Measurements from ENCODE around the gene GRID1. TPM values are rescaled to one million over a fixed set of nuclear protein-coding genes. Genes with fewer than 3 reads are reported as not detected.

GRID1 gene
- total RNA-seq, 1 experiment from 2014 or later: 0.37 TPM

- DNase-seq (ENCODE audit: low spot score) (no peak), ATAC-seq (no peak)
- POLR2A ChIA-PET: no interaction called here
- no peaks in the 10 kb centered on the region for H3K36me3 Mint-ChIP-seq
- peaks cover 4% of the 10 kb centered on the region; the same call in 1 of the 2 replicates for H3K9me3 Mint-ChIP-seq
- H3K4me1 Mint-ChIP-seq: no peaks in the 10 kb centered on the region
- TF ChIP-seq MLX (CRISPR knock-in tag; IDR thresholded peaks at IDR 0.05) (no peak), PREB (CRISPR knock-in tag; IDR thresholded peaks at IDR 0.05; ENCODE audit: borderline replicate concordance) (no peak), SP1 (CRISPR knock-in tag; conservative IDR thresholded peaks at IDR 0.05) (no peak), ATF1 (CRISPR knock-in tag; IDR thresholded peaks at IDR 0.05) (no peak), CDX4 (CRISPR knock-in tag; IDR thresholded peaks at IDR 0.05; ENCODE audit: borderline replicate concordance) (no peak), HMGXB4 (CRISPR knock-in tag; IDR thresholded peaks at IDR 0.05) (no peak), ERG (CRISPR knock-in tag; IDR thresholded peaks at IDR 0.05) (no peak), ZNF263 (CRISPR knock-in tag; IDR thresholded peaks at IDR 0.05; ENCODE audit: low read depth) (no peak), ZNF425 (CRISPR knock-in tag; conservative IDR thresholded peaks at IDR 0.05) (no peak), PRRX2 (CRISPR knock-in tag; IDR thresholded peaks at IDR 0.05) (no peak), HMGA2 (CRISPR knock-in tag; IDR thresholded peaks at IDR 0.05) (no peak), ZBTB43 (CRISPR knock-in tag; IDR thresholded peaks at IDR 0.05) (no peak), ZNF138 (CRISPR knock-in tag; conservative IDR thresholded peaks at IDR 0.05) (no peak), ZNF281 (CRISPR knock-in tag; IDR thresholded peaks at IDR 0.05) (no peak)
- no peak overlapping the region for H3K27ac Mint-ChIP-seq
- CTCF ChIA-PET: no interaction called here
- H3K27me3 Mint-ChIP-seq (ENCODE audit: low read depth): no peaks in the 10 kb centered on the region
- H3K4me3 Mint-ChIP-seq: no peak overlapping the region
These were observed 363.4 kb downstream of the GRID1 start for GRCh38 chr10:86003201-86003621.

Data from WTC11 (cell line).